Karpas-422 (cell line): ENCODE measurements around the gene TMEM59. TPM values are rescaled to one million over a fixed set of nuclear protein-coding genes. Genes with fewer than 3 reads are reported as not detected.

ENCODE experiments used
- DNase-seq: peaks from one replicate; pipeline ENCODE4 v3.0.0-alpha.2; 2015
- H2AFZ ChIP-seq: fragments of 200-600 bp; sonication (generic); 2 replicates; pipeline ENCODE4 v1.6.1; 2014; ENCODE audit warnings: antibody characterized with exemption, low read length, mixed read lengths
- H3K27ac ChIP-seq: fragments of 200-600 bp; sonication (generic); 2 replicates; pipeline ENCODE4 v1.5.1; 2014; ENCODE audit warnings: mild to moderate bottlenecking, low read length, moderate library complexity
- H3K27me3 ChIP-seq: fragments of 200-600 bp; sonication (generic); 2 replicates; pipeline ENCODE4 v1.6.1; 2014; ENCODE audit warnings: low read length, mixed read lengths
- H3K36me3 ChIP-seq: fragments of 200-600 bp; sonication (generic); 2 replicates; pipeline ENCODE4 v1.6.1; 2014; ENCODE audit warnings: low read length, mixed read lengths; ENCODE audit not compliant: insufficient read depth
- H3K4me1 ChIP-seq: fragments of 200-600 bp; sonication (generic); 2 replicates; pipeline ENCODE4 v1.6.1; 2014; ENCODE audit warnings: mild to moderate bottlenecking, low read length, mixed read lengths
- H3K4me2 ChIP-seq: fragments of 200-600 bp; sonication (generic); 2 replicates; pipeline ENCODE4 v1.6.1; 2014; ENCODE audit warnings: low read length, low read depth, mild to moderate bottlenecking; ENCODE audit not compliant: poor library complexity, severe bottlenecking
- H3K4me3 ChIP-seq: fragments of 200-600 bp; sonication (generic); 2 replicates; pipeline ENCODE4 v1.5.1; 2014; ENCODE audit warnings: mild to moderate bottlenecking, antibody characterized with exemption, low read length, mixed read lengths
- H3K79me2 ChIP-seq: fragments of 200-600 bp; sonication (generic); 2 replicates; pipeline ENCODE4 v1.6.1; 2014; ENCODE audit warnings: mild to moderate bottlenecking, low read length, mixed read lengths
- H3K9ac ChIP-seq: fragments of 200-600 bp; sonication (generic); 2 replicates; pipeline ENCODE4 v1.6.0; 2014; ENCODE audit warnings: low read length
- H3K9me2 ChIP-seq: fragments of 200-600 bp; sonication (generic), shearing (Covaris generic); replicated peaks from 2 replicates; pipeline ENCODE4 v1.6.0; 2014; ENCODE audit warnings: mild to moderate bottlenecking, low read length, moderate library complexity; ENCODE audit not compliant: insufficient read depth
- H3K9me3 ChIP-seq: fragments of 300-700, 200-600 bp; sonication (generic); 2 replicates; pipeline ENCODE4 v1.6.1; 2014; ENCODE audit warnings: low read length, mixed read lengths
- H4K20me1 ChIP-seq: fragments of 200-600 bp; sonication (generic); 2 replicates; pipeline ENCODE4 v1.6.1; 2014; ENCODE audit warnings: mild to moderate bottlenecking, antibody characterized with exemption, low read length, low read depth; ENCODE audit not compliant: insufficient read depth
- small RNA-seq: library from RNA; depleted of rRNA; stranded (forward); fragments of <200 nt; gene quantifications from one replicate; pipeline ENCODE3, GENCODE V24; 2014
- total RNA-seq: library from RNA; depleted of rRNA; stranded (reverse); fragments of >200 nt; shearing (Covaris generic); gene quantifications from 2 replicates; pipeline ENCODE4 v1.2.3, GENCODE V29; 2014; ENCODE audit warnings: low replicate concordance; rRNA removed

Gene TMEM59
- total RNA-seq, 1 experiment from 2014 or later: 261 TPM

DNA sequence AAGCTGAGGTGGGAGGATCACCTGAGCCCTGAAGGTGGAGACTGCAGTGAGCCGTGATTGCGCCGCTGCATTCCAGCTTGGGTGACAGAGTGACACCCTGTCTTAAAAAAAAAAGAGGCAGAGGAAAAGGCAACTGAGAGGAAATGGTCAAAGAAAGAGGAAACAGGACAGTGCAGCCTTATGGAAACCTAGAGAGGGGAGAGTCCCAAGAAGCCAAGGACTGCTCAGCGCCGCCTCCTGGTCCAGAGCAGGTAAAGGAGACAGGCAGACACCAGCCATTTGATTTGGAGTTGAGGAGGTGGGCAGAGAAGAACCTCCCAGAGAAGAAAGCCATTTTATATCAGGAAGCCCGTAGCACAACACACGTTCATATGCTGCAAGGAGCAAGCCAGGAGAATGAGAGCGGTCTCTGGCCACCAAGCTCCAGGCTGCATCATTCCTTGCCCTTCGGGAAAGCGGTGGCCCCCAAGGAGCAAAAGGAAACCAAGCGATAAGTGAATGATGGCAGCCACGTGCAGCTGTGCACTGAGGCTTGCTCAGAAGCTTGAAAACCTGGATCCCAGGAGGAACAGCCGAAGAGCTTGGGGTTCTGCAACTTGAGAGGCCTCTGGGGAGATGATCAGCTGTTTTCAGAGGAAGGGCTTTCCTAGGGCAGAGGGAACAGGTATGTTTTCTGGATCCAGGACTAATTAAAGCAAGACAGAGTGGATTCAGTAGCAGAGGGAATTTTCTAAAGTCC, 73.1 kb downstream of the TMEM59 start:
- H3K9ac ChIP-seq: no peak overlapping the region
- H3K36me3 ChIP-seq: no peaks in the 10 kb centered on the region
- H2AFZ ChIP-seq: no peak overlapping the region
- peaks cover 10% of the 10 kb centered on the region for H3K4me1 ChIP-seq
- no peak overlapping the region for H3K27ac ChIP-seq
- no peaks in the 10 kb centered on the region for H3K9me2 ChIP-seq
- DNase-seq: no peak
- no peaks in the 10 kb centered on the region for H3K79me2 ChIP-seq
- H3K9me3 ChIP-seq: no peaks in the 10 kb centered on the region
- peak overlapping the region; percentile 44 for H3K4me2 ChIP-seq
- no peaks in the 10 kb centered on the region for H4K20me1 ChIP-seq
- no peak overlapping the region for H3K4me3 ChIP-seq
- no peaks in the 10 kb centered on the region for H3K27me3 ChIP-seq

Small RNA genes within 50 kb of the gene (small RNA-seq; reads per million reads assigned to genes)
- gene AL353898.1 (not detected), gene AL353898.2 (not detected)

Other genes with a start within 250 kb of the TMEM59 start
- gene NDC1, start 214.9 kb downstream of the TMEM59 start, total RNA-seq: 36.7 and 130 TPM in 2 replicates
- 46.5 and 87.4 TPM in 2 replicates for gene YIPF1, start 163.4 kb downstream of the TMEM59 start, total RNA-seq
- not detected in 2 replicates for gene DIO1, start 159.0 kb downstream of the TMEM59 start, total RNA-seq
- 79.3 and 102 TPM in 2 replicates for gene IFT25, start 107.5 kb downstream of the TMEM59 start, total RNA-seq
- gene LRRC42, start 106.9 kb downstream of the TMEM59 start, total RNA-seq: 37.7 and 50.1 TPM in 2 replicates
- gene LDLRAD1, start 35.0 kb downstream of the TMEM59 start, total RNA-seq: not detected in 2 replicates
- gene TCEANC2, start 404 bp upstream of the TMEM59 start, total RNA-seq: 5.3 and 10.6 TPM in 2 replicates
- gene CDCP2, start 99.8 kb upstream of the TMEM59 start, total RNA-seq: not detected in 2 replicates
- gene CYB5RL, start 146.8 kb upstream of the TMEM59 start, total RNA-seq: 6.1 and 7.9 TPM in 2 replicates
- 80.1 and 91.3 TPM in 2 replicates for gene MRPL37, start 147.0 kb upstream of the TMEM59 start, total RNA-seq